Endothelial cell of umbilical vein (primary cell): Measurements from ENCODE around the gene CLCNKA. TPM values are rescaled to one million over a fixed set of nuclear protein-coding genes. Genes with fewer than 3 reads are reported as not detected.
"Not testable (repeated sequence)": the region's sequence is repeated elsewhere in the genome, so short reads cannot be mapped to it uniquely, and the experiment has no call there.

Experiments
- BruUV-seq: library from RNA; stranded (reverse); fragments of 400-500 nt; replicated peaks from 2 replicates; lab custom pipeline; 2021; lab: Mats Ljungman, UMichigan
- CTCF ChIA-PET: fragments of 300-600, 350-600 bp; sonication (Branson Sonifier 250); formaldehyde crosslinking; loops from one replicate; lab custom pipeline; 2021; ENCODE audit warnings: antibody characterized with exemption, inconsistent platforms; lab: Charles Lee
- POLR2A ChIA-PET: fragments of 300-600, 350-600 bp; sonication (Branson Sonifier 250); formaldehyde crosslinking; loops from one replicate; lab custom pipeline; 2021; ENCODE audit warnings: antibody characterized with exemption, inconsistent platforms; lab: Charles Lee
- DNase-seq: peaks from one replicate; pipeline ENCODE4 v3.0.0-alpha.2; 2011; ENCODE audit warnings: low read depth, low spot score
- FAIRE-seq: peaks from 2 replicates; lab custom pipeline; 2011; peaks lifted over from hg19 to GRCh38; lab: Jason Lieb, UNC
- H2AFZ ChIP-seq: 2 replicates; pipeline ENCODE4 v1.6.0; 2012; ENCODE audit warnings: low read depth, low read length, control low read depth, inconsistent platforms
- H3K27ac ChIP-seq: 2 replicates; pipeline ENCODE4 v1.5.1; 2011; ENCODE audit warnings: low read depth, mild to moderate bottlenecking, control low read depth, low read length, moderate library complexity; ENCODE audit not compliant: insufficient read depth
- H3K27me3 ChIP-seq, 2 experiments: 2 replicates each; pipeline versions ENCODE4 v1.6.0 to v1.6.1; 2011; ENCODE audit warnings: low read length in 2 of 2, mixed read lengths in 1 of 2; ENCODE audit not compliant: control insufficient read depth in 2 of 2, insufficient read depth in 2 of 2
- H3K36me3 ChIP-seq, 2 experiments: 2 replicates in 1 of 2; 3 replicates in 1 of 2; pipeline ENCODE4 v1.5.1; 2011; ENCODE audit warnings: low read length in 2 of 2, mild to moderate bottlenecking in 1 of 2, moderate library complexity in 1 of 2; ENCODE audit not compliant: control insufficient read depth in 2 of 2, insufficient read depth in 2 of 2; ENCODE audit errors: extremely low read depth in 1 of 2
- H3K4me1 ChIP-seq: 3 replicates; pipeline ENCODE4 v1.5.1; 2011; ENCODE audit warnings: mild to moderate bottlenecking, low read length; ENCODE audit not compliant: control insufficient read depth, insufficient read depth; ENCODE audit errors: extremely low read depth
- H3K4me2 ChIP-seq: 2 replicates; pipeline ENCODE4 v1.6.1; 2011; ENCODE audit warnings: low read length, control low read depth, mixed read lengths; ENCODE audit not compliant: insufficient read depth
- H3K4me3 ChIP-seq, 3 experiments: fragments of 200-600 bp in 1 of 3; sonication (generic), shearing (Covaris generic) in 1 of 3; replicated peaks in 1 of 3; 2 replicates each; pipeline ENCODE4 v1.5.1; 2011 to 2016; ENCODE audit warnings: control low read depth in 3 of 3, low read length in 3 of 3, mild to moderate bottlenecking in 2 of 3, inconsistent platforms in 1 of 3, low read depth in 1 of 3, moderate library complexity in 1 of 3; ENCODE audit not compliant: insufficient read depth in 1 of 3
- H3K79me2 ChIP-seq: 2 replicates; pipeline ENCODE4 v1.6.0; 2012; ENCODE audit warnings: low read length, inconsistent platforms; ENCODE audit not compliant: control insufficient read depth, insufficient read depth
- H3K9ac ChIP-seq: replicated peaks from 2 replicates; pipeline ENCODE3; 2011; ENCODE audit warnings: low read length, control low read depth; ENCODE audit not compliant: insufficient read depth; ENCODE audit errors: extremely low read depth
- H3K9me1 ChIP-seq: replicated peaks from 3 replicates; pipeline ENCODE4 v1.6.0; 2011; ENCODE audit warnings: mild to moderate bottlenecking, low read length; ENCODE audit not compliant: control insufficient read depth, insufficient read depth; ENCODE audit errors: extremely low read depth
- H3K9me3 ChIP-seq: replicated peaks from 2 replicates; pipeline ENCODE4 v1.5.1; 2012; ENCODE audit warnings: low read length, inconsistent platforms; ENCODE audit not compliant: control insufficient read depth, insufficient read depth
- H4K20me1 ChIP-seq: replicated peaks from 2 replicates; pipeline ENCODE3; 2011; ENCODE audit warnings: mild to moderate bottlenecking, low read length; ENCODE audit not compliant: control insufficient read depth, insufficient read depth; ENCODE audit errors: extremely low read depth
- EZH2 ChIP-seq: IDR thresholded peaks from 2 replicates; pipeline ENCODE4 v1.6.1; 2012; ENCODE audit warnings: borderline replicate concordance, low read depth, mild to moderate bottlenecking, moderate library complexity, low read length, inconsistent platforms; ENCODE audit not compliant: severe bottlenecking
- FOS ChIP-seq: IDR thresholded peaks from 2 replicates; pipeline ENCODE4 v1.6.1; 2011; ENCODE audit warnings: mild to moderate bottlenecking, low read length, moderate library complexity, borderline replicate concordance; ENCODE audit not compliant: insufficient read depth
- GATA2 ChIP-seq: IDR thresholded peaks from 2 replicates; pipeline ENCODE4 v1.7.0; 2011; ENCODE audit warnings: low read depth, mild to moderate bottlenecking, moderate library complexity, mixed read lengths, low read length; ENCODE audit not compliant: insufficient read length, insufficient read depth
- JUN ChIP-seq: IDR thresholded peaks from 2 replicates; pipeline ENCODE4 v1.6.1; 2011; ENCODE audit warnings: borderline replicate concordance, low read depth; ENCODE audit not compliant: insufficient read length, insufficient read depth
- MYC ChIP-seq: IDR thresholded peaks from one replicate; pipeline ENCODE4 v1.6.1; 2011; ENCODE audit warnings: mild to moderate bottlenecking, low read depth, low read length
- POLR2A ChIP-seq: IDR thresholded peaks from 2 replicates; pipeline ENCODE4 v1.6.1; 2012; ENCODE audit warnings: low read depth, mild to moderate bottlenecking, control low read depth, low read length
- POLR2AphosphoS5 ChIP-seq: IDR thresholded peaks from 2 replicates; pipeline ENCODE4 v1.6.1; 2012; ENCODE audit warnings: low read depth, mild to moderate bottlenecking, control low read depth, low read length, moderate library complexity; ENCODE audit not compliant: insufficient read depth
- dilution Hi-C: fragments of 300-500 bp; cut with MboI; formaldehyde crosslinking; loops from one replicate; pipeline ENCODE4 v1.15.0; 2019; ENCODE audit warnings: low sequenced_read_pairs; ENCODE audit not compliant: extremely low pct_ligation_motif_present
- intact Hi-C: fragments of 100-400 bp; cut with micrococcal nuclease; formaldehyde crosslinking; loops from one replicate; pipeline ENCODE4 v1.10.0; 2022
- polyA plus RNA-seq, 4 experiments: library from polyadenylated mRNA; depleted of rRNA in 3 of 4; stranded (reverse) in 3 of 4; unstranded in 1 of 4; fragments of >200 nt; gene quantifications; 2 replicates each; pipeline versions ENCODE4 v1.2.1 to v1.2.3, GENCODE V29; 2011 to 2012; ENCODE audit warnings: missing spikeins in 1 of 4
- total RNA-seq: library from RNA; stranded (reverse); gene quantifications from 2 replicates; pipeline ENCODE4 v1.2.3, GENCODE V29; 2021
- TF ChIP-seq, protein P1 (sequence below): IDR thresholded peaks from 2 replicates; pipeline ENCODE4 v1.6.1; 2011; ENCODE audit not compliant: insufficient read depth, insufficient read length
- TF ChIP-seq, protein P2 (sequence below), 2 donors: IDR thresholded peaks; 1 replicate in 1 of 2; 2 replicates in 1 of 2; pipeline ENCODE4 v1.5.1; 2011; ENCODE audit warnings: low read length in 2 of 2, mild to moderate bottlenecking in 2 of 2, moderate library complexity in 2 of 2, control low read depth in 1 of 2, inconsistent platforms in 1 of 2, low read depth in 1 of 2; ENCODE audit not compliant: insufficient read depth in 1 of 2; ENCODE audit errors: extremely low read depth in 1 of 2

CLCNKA gene
- total and polyA plus RNA-seq, 2 donors (not counting 3 experiments of a cell fraction or from before 2014, with no cell fraction given): not detected

DNA sequence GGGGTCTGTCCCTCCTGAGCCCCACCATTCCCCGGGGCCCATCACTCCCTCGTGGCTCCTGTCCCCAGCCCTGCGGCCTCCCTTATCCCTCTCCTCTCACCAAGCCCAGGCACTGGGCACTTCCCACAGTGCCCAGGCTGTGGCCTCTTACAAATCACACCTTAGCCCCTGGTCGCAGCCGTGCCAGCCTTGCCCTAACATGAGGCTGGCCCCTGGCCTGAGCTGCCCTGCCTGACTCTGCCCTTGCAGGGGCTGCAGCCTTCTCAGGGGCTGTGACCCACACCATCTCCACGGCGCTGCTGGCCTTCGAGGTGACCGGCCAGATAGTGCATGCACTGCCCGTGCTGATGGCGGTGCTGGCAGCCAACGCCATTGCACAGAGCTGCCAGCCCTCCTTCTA, 30.1 kb downstream of the CLCNKA start:
- H3K36me3 ChIP-seq, H3K9me1 ChIP-seq, H3K9me3 ChIP-seq, H3K27me3 ChIP-seq, H3K4me2 ChIP-seq, H4K20me1 ChIP-seq, BruUV-seq, H2AFZ ChIP-seq, CTCF ChIA-PET, H3K4me3 ChIP-seq, dilution Hi-C loops, intact Hi-C loops, H3K9ac ChIP-seq, POLR2A ChIA-PET, H3K79me2 ChIP-seq, FAIRE-seq, H3K4me1 ChIP-seq, H3K27ac ChIP-seq, DNase-seq: not testable (repeated sequence)

DNA sequence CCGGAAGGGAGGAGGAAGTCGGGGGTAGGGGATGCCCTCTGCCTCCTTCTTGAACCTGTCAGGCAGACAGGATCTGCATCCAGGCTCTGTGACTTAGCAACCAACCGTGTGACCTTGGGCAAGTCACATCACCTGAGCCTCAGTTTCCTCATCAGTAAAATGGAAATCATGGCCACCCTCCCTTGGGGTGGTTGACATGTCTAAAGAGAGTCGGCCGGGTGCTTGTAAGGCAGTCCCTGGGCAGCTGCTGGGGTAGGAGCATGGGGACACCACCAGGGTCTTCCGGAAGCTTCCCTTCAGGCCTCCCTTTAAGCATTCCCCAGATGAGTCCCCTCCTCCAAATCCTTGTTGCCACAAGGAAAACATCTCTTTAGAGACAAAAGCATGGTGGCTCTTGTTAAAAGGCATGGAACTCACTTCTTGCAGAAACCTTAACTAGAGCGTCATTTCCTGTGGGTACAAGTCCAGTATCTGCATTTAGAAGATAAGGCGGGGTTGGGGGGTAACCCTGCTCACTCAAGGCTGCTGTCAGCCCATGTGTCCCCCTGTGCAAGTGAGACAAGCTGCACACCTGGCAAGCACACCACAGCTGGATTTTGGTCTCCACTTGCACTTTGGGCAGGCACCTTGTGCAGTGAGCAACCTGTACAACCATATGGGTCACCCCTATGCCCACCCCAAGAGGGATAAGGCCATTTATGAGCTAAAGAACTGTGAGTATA, 32.1 kb downstream of the CLCNKA start:
- H3K79me2 ChIP-seq: no peaks in the 10 kb centered on the region
- peaks cover 0 to 4% of the 10 kb centered on the region in 2 experiments for H3K27me3 ChIP-seq
- no peaks in the 10 kb centered on the region for H4K20me1 ChIP-seq
- dilution Hi-C loops: no loop called here
- no peak overlapping the region for H3K27ac ChIP-seq
- CTCF ChIA-PET: interaction anchor here (0.8 to 3.6 kb wide), 4 partner anchors 8 to 262 kb away, joined by 3 to 19 read pairs (median 4); no protein-coding TSS in a partner anchor
- no peak for DNase-seq
- intact Hi-C loops: no loop called here
- H3K9ac ChIP-seq: no peak overlapping the region
- TF ChIP-seq, protein P1, sequence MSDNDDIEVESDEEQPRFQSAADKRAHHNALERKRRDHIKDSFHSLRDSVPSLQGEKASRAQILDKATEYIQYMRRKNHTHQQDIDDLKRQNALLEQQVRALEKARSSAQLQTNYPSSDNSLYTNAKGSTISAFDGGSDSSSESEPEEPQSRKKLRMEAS: no peak
- TF ChIP-seq, protein P2, sequence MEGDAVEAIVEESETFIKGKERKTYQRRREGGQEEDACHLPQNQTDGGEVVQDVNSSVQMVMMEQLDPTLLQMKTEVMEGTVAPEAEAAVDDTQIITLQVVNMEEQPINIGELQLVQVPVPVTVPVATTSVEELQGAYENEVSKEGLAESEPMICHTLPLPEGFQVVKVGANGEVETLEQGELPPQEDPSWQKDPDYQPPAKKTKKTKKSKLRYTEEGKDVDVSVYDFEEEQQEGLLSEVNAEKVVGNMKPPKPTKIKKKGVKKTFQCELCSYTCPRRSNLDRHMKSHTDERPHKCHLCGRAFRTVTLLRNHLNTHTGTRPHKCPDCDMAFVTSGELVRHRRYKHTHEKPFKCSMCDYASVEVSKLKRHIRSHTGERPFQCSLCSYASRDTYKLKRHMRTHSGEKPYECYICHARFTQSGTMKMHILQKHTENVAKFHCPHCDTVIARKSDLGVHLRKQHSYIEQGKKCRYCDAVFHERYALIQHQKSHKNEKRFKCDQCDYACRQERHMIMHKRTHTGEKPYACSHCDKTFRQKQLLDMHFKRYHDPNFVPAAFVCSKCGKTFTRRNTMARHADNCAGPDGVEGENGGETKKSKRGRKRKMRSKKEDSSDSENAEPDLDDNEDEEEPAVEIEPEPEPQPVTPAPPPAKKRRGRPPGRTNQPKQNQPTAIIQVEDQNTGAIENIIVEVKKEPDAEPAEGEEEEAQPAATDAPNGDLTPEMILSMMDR (IDR thresholded peaks at IDR 0.05; ENCODE audit: extremely low read depth in 1 of 2, insufficient read depth in 1 of 2, low read depth in 1 of 2, low read length in 2 of 2): no peak
- no peak for TF ChIP-seq GATA2
- no peak for TF ChIP-seq FOS
- no peak for TF ChIP-seq POLR2A
- no peak for TF ChIP-seq JUN
- no peak for TF ChIP-seq MYC
- TF ChIP-seq EZH2: no peak
- TF ChIP-seq POLR2AphosphoS5: no peak
- FAIRE-seq: no peak
- no peaks in the 10 kb centered on the region for H3K36me3 ChIP-seq
- no peak overlapping the region for H2AFZ ChIP-seq
- no peaks in the 10 kb centered on the region for H3K9me1 ChIP-seq
- no peaks in the 10 kb centered on the region for H3K9me3 ChIP-seq
- no TSS peak for BruUV-seq
- POLR2A ChIA-PET: no interaction called here
- no peak overlapping the region for H3K4me2 ChIP-seq
- H3K4me1 ChIP-seq: no peaks in the 10 kb centered on the region
- no peak overlapping the region for H3K4me3 ChIP-seq
